Measurements from ENCODE around the gene B4GALT3. TPM values are rescaled to one million over a fixed set of nuclear protein-coding genes. Genes with fewer than 3 reads are reported as not detected.

The B4GALT3 gene
- total RNA-seq, 1 experiment from 2014 or later: 39.6 TPM

DNA sequence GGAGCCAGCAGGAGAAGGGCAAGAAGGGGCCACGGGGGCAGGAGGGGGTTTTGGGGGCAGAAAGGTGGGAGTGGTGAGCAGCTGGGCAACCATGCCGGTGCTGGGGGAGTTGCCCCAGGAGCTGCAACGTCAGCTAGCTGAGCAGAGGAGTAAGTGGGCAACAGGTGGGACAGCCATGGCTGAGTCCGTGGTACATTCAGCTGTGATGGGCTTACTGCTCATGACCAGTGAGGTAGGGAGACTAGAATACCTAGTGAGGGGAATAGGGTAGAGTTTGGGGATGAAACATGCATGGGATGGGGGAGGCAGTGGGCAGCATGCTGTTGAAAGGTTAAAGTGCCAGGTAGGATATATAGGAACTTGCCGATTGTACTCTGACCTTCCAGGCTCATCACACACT, 15.7 kb downstream of the B4GALT3 start:
- Histone ChIP-seq H3K9me3 (no peaks in the 10 kb centered on the region), H3K36me3 (ENCODE audit: control insufficient read depth, insufficient read depth, low read length) (peaks cover 3% of the 10 kb centered on the region), H3K4me3 (ENCODE audit: low read depth, low read length) (no peak overlapping the region), H3K27me3 (replicated peaks; ENCODE audit: control insufficient read depth, insufficient read depth, low read length) (no peaks in the 10 kb centered on the region), H3K4me1 (peaks cover 10% of the 10 kb centered on the region; the same call in 1 of the 2 replicates)
- H3K36me3 Mint-ChIP-seq (ENCODE audit: insufficient read depth, unreplicated experiment): peaks cover 34% of the 10 kb centered on the region
- no peaks in the 10 kb centered on the region for H3K4me1 Mint-ChIP-seq (ENCODE audit: low read depth, unreplicated experiment)
- POLR2A ChIA-PET: no interaction called here
- no TSS peak for BruUV-seq (replicated peaks)
- H3K4me3 Mint-ChIP-seq (ENCODE audit: unreplicated experiment): no peak overlapping the region
- no peak for DNase-seq
- intact Hi-C loops (cut with micrococcal nuclease; ENCODE audit: unreplicated experiment): no loop called here
- no peaks in the 10 kb centered on the region for H3K9me3 Mint-ChIP-seq (ENCODE audit: unreplicated experiment)
- no peak for TF ChIP-seq CTCF (IDR thresholded peaks at IDR 0.05; ENCODE audit: insufficient read depth in 1 of 2, low read depth in 1 of 2, low read length in 1 of 2, severe bottlenecking in 1 of 2, unreplicated experiment in 1 of 2)
- H3K27ac Mint-ChIP-seq (ENCODE audit: unreplicated experiment): no peak overlapping the region
- CTCF ChIA-PET: interaction anchor here (0.8 kb wide), 1 partner anchor 16 kb away, joined by 4 read pairs; no protein-coding TSS in a partner anchor
- no peaks in the 10 kb centered on the region for H3K27me3 Mint-ChIP-seq (ENCODE audit: insufficient read depth, unreplicated experiment)

DNA sequence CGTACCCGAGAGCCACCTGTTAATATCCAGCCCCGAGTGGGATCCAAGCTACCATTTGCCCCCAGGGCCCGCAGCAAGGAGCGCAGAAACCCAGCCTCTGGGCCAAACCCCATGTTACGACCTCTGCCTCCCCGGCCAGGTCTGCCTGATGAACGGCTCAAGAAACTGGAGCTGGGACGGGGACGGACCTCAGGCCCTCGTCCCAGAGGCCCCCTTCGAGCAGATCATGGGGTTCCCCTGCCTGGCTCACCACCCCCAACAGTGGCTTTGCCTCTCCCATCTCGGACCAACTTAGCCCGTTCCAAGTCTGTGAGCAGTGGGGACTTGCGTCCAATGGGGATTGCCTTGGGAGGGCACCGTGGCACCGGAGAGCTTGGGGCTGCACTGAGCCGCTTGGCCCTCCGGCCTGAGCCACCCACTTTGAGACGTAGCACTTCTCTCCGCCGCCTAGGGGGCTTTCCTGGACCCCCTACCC, 16.6 kb downstream of the B4GALT3 start:
- peak overlapping the region; percentile 82 for H3K4me3 Mint-ChIP-seq (ENCODE audit: unreplicated experiment)
- no peak for DNase-seq
- POLR2A ChIA-PET: interaction anchor here (0.6 kb wide), 1 partner anchor 185 kb away, joined by 4 read pairs; no protein-coding TSS in a partner anchor
- H3K4me1 Mint-ChIP-seq (ENCODE audit: low read depth, unreplicated experiment): peaks cover 1% of the 10 kb centered on the region
- no peak overlapping the region for H3K4me3 ChIP-seq (ENCODE audit: low read depth, low read length)
- no peaks in the 10 kb centered on the region for H3K27me3 ChIP-seq (replicated peaks; ENCODE audit: control insufficient read depth, insufficient read depth, low read length)
- no peaks in the 10 kb centered on the region for H3K9me3 Mint-ChIP-seq (ENCODE audit: unreplicated experiment)
- peaks cover 37% of the 10 kb centered on the region for H3K36me3 Mint-ChIP-seq (ENCODE audit: insufficient read depth, unreplicated experiment)
- peaks cover 3% of the 10 kb centered on the region for H3K36me3 ChIP-seq (ENCODE audit: control insufficient read depth, insufficient read depth, low read length)
- peaks cover 10% of the 10 kb centered on the region; the same call in 1 of the 2 replicates for H3K4me1 ChIP-seq
- peak overlapping the region; percentile 15 for H3K27ac Mint-ChIP-seq (ENCODE audit: unreplicated experiment)
- intact Hi-C loops (cut with micrococcal nuclease; ENCODE audit: unreplicated experiment): no loop called here
- no peaks in the 10 kb centered on the region for H3K9me3 ChIP-seq
- CTCF ChIA-PET: interaction anchor here (0.8 kb wide), 1 partner anchor 15 kb away, joined by 4 read pairs; no protein-coding TSS in a partner anchor
- TF ChIP-seq CTCF (IDR thresholded peaks at IDR 0.05; ENCODE audit: insufficient read depth in 1 of 2, low read depth in 1 of 2, low read length in 1 of 2, severe bottlenecking in 1 of 2, unreplicated experiment in 1 of 2): no peak
- H3K27me3 Mint-ChIP-seq (ENCODE audit: insufficient read depth, unreplicated experiment): no peaks in the 10 kb centered on the region
- BruUV-seq (replicated peaks): no TSS peak

DNA sequence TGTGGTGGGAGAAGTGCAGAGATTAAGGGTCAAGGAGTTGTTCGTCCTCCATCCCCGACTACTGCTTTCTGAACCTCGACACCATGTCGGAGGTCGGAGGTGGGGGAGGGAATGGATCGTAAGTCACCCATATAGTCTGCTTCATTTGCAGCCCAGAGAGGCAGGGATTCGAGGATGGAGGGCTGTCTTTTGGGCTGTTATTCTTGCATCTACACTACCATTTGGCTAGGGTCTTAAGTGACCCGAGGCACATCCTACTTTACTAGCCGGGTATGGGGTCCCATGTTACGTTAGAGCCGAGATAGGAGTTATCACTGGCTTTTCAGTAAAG, 17.4 kb downstream of the B4GALT3 start:
- H3K4me1 ChIP-seq: peaks cover 10% of the 10 kb centered on the region; the same call in 1 of the 2 replicates
- no peaks in the 10 kb centered on the region for H3K27me3 Mint-ChIP-seq (ENCODE audit: insufficient read depth, unreplicated experiment)
- peak overlapping the region; percentile 81 for H3K27ac Mint-ChIP-seq (ENCODE audit: unreplicated experiment)
- POLR2A ChIA-PET: interaction anchor here (0.6 kb wide), 1 partner anchor 17 kb away, joined by 14 read pairs; no protein-coding TSS in a partner anchor
- peaks cover 9% of the 10 kb centered on the region for H3K4me1 Mint-ChIP-seq (ENCODE audit: low read depth, unreplicated experiment)
- CTCF ChIA-PET: no interaction called here
- DNase-seq: no peak
- BruUV-seq (replicated peaks): no TSS peak
- peak overlapping the region; percentile 82 for H3K4me3 Mint-ChIP-seq (ENCODE audit: unreplicated experiment)
- H3K36me3 ChIP-seq (ENCODE audit: control insufficient read depth, insufficient read depth, low read length): peaks cover 3% of the 10 kb centered on the region
- H3K4me3 ChIP-seq (ENCODE audit: low read depth, low read length): peak overlapping the region; percentile 83
- intact Hi-C loops (cut with micrococcal nuclease; ENCODE audit: unreplicated experiment): no loop called here
- peaks cover 43% of the 10 kb centered on the region for H3K36me3 Mint-ChIP-seq (ENCODE audit: insufficient read depth, unreplicated experiment)
- no peaks in the 10 kb centered on the region for H3K9me3 Mint-ChIP-seq (ENCODE audit: unreplicated experiment)
- H3K9me3 ChIP-seq: no peaks in the 10 kb centered on the region
- no peak for TF ChIP-seq CTCF (IDR thresholded peaks at IDR 0.05; ENCODE audit: insufficient read depth in 1 of 2, low read depth in 1 of 2, low read length in 1 of 2, severe bottlenecking in 1 of 2, unreplicated experiment in 1 of 2)
- no peaks in the 10 kb centered on the region for H3K27me3 ChIP-seq (replicated peaks; ENCODE audit: control insufficient read depth, insufficient read depth, low read length)

Measured in Caco-2 (cell line).